Ecto neural progenitor cell (in vitro differentiated cells): ENCODE results near the gene HOXA10.

ENCODE experiments used
- DNase-seq: peaks from one replicate; pipeline ENCODE4 v3.0.0-alpha.2; 2018; ENCODE audit warnings: low spot score

HOXA10 gene

DNA sequence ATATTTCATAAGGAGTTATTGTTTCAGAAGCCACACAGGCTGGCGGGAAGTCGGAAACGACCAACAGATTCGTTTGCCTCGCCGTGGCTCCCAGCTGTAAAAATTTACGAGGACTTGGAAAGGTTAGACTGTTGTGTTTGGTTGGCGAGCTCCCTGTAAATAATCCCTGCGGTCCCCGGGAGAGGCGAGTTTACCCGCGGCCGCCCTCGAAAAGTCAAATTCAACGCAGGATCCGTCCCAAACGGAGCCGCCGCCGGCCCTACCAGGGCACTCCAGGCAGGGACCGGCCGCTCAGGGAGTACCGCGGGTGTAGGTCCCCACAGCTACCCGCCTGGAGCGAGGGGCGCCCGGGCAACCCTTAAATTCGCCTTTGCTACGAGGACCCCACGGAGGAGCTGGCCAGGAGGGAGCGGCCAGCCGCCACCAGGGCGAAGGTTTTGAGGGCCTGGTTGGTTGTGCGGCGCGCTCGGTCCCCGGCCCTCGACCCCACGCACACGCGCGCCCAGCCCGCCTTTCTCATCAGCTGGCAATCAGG, 8.1 kb downstream of the HOXA10 start:
- no peak for DNase-seq

DNA sequence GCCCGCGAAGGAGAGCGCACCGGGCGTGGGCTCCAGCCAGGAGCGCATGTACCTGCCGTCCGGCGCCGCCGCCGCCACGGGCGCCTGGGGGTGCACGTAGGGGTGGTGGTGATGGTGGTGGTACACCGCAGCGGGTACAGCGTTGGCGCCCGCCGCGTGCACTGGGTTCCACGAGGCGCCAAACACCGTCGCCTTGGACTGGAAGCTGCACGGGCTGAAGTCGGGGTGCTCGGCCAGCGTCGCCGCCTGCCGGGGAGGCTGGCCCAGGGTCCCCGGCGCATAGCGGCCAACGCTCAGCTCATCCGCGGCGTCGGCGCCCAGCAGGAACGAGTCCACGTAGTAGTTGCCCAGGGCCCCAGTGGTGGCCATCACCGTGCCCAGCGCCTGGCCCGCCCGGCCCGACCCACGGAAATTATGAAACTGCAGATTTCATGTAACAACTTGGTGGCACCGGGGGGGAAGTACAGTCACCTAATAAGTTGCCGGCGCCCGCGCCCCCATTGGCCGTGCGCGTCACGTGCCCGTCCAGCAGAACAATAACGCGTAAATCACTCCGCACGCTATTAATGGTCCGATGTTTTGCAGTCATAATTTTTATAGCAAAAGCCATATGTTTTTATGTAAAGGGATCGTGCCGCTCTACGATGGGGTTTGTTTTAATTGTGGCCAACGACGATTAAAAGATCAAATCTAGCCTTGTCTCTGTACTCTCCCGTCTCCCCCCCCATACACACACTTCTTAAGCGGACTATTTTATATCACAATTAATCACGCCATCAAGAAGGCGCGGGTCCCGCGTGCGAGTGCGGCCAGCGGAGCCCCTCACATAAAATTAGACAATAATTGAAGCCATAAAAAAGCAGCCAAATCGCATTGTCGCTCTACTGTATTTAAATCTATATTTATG, 8.8 kb downstream of the HOXA10 start, which contains the start of gene HOXA9:
HOXA9 (minus strand) TSS at position 449 of the 907 bp plus-strand sequence; CDS start at position 369, 80 bp downstream.
- DNase-seq: no peak

DNA sequence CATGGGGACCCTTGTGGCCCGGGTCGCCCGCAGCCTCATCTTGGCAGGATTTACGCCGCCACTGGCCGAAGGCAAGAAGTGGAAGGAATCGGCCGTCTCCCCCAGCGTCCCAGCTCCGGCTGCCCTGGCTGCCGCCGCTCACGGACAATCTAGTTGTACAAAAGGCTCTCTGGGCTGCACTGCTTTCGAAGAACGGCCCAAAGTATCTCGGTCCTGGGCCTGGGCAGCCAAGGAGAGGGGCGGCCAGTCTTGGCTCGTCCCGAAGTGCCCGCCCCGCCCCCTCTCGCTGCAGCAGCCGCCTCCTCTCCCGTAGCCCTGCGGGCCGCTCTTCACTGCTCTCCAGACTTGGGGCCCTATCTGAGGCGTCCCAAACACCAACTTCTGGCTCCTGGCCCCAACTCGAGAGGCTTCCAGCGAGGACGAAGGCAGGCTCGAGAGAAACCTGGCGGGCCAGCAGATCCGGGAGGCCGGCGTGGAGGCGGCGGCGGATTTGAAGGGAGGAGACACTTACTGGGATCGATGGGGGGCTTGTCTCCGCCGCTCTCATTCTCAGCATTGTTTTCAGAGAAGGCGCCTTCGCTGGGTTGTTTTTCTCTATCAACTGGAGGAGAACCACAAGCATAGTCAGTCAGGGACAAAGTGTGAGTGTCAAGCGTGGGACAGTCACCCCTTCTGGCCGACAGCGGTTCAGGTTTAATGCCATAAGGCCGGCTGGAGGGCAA, 9.6 kb downstream of the HOXA10 start:
- DNase-seq: peak; percentile 81

DNA sequence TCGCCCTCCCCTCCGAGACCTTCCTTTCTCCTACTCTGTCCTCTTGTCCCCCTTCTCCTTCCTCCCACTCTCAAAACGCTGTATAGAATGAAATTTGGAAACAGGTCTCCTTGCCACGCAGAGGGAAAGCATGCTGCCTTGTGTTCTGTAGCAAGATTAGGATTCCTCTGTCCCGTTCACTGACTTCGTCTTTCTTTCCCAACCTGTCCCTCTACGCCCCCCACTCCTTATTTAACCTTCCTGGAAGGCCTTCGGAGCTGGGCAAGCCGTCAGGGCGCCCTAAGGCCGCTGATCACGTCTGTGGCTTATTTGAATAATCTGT, 10.1 kb downstream of the HOXA10 start:
- no peak for DNase-seq

DNA sequence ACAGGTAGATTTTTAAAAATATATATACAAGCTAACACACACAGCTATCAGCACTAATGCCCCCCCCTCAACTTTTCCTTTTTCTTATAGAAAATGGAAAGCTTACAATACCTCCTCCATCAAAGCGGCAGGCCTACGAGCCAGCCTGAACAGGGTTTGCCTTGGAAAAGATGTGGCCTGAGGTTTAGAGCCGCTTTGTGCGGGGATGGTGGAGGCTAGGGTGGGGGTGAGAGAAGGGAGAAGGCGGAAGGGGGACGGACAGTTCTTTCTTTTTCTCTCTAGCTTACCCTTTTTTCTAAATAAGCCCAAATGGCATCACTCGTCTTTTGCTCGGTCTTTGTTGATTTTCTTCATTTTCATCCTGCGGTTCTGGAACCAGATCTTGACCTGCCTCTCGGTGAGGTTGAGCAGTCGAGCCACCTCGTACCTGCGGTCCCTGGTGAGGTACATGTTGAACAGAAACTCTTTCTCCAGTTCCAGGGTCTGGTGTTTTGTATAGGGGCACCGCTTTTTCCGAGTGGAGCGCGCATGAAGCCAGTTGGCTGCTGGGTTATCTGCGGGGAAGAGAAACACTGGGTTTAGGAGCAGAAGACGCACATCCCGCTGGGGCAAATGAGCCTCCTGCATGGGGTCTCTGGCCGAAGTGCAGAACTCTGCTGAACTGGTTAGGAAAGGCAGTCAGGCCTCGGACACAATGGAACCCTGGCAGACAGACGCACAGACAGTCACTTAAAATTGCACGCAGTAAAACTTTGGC, 10.7 kb downstream of the HOXA10 start:
- no peak for DNase-seq

DNA sequence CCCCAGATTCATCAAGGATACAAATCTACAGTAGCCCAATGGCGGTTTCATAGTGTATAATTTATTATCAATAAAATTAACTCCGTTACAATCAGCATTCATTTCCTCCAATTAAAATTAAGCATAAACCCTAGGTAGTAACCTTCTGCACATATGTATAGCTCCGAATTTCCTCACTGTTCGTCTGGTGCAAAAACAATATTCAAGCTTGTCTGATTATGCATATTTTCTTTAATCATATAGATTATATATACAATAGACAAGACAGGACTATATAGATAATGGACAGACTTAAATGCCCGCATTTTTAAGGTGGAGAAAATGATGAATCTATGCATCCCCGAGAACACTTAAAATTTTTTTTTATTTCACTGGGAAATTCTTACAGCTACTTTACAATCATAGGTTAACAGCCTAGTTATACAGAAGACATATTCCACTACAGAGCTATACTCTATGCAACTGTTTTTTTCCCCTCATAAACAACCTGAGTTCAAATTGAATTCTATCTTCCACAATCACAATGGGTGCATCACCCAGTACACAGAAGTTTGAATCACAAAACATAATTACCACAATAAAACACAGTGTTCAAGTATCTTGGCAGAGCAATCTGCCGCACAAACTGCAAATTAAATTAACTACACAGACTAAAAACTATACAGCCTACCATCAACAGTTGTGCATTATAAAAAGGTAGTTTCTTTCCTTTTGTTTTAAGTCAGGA, 11.4 kb downstream of the HOXA10 start:
- no peak for DNase-seq

DNA sequence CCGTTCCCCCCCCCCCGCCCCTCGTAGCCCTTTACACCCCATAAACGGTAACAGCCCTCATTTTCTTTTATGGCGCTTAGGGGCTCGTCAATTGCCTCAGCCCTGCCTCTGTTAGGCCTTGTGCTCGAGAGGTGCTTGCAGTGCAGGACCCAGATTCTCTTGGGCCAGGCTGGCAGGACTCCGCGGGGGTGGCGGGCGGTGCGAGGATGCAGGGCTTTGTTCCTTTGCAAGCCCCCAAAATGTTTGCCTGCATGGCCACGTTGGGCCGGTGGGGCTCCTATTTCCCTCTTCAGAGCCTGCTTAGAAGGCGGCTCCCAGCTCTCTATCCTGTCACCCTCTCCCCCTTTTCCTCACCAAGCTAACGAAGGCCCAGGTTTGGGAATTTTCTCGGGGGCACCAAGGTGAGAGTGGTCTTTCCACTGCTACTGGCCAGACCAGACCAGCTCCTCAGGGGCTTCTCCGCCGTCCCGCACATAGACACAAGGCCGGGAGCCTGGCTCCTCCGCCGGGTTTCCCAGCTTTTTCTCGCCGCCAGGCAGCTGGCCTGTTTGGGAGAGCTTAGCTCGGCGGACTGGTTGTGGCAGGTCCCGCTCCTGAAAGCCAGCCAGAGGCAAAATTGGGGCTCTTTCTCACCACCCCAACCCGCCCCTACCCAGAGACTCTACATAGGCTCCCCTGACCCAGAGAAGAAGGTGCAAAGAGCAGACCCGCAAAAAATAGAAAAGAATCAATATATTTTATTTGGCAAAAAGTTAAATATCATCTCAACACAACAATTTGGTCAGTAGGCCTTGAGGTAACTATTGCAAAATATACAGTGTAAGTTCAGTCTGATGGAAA, 12.2 kb downstream of the HOXA10 start:
- no peak for DNase-seq

DNA sequence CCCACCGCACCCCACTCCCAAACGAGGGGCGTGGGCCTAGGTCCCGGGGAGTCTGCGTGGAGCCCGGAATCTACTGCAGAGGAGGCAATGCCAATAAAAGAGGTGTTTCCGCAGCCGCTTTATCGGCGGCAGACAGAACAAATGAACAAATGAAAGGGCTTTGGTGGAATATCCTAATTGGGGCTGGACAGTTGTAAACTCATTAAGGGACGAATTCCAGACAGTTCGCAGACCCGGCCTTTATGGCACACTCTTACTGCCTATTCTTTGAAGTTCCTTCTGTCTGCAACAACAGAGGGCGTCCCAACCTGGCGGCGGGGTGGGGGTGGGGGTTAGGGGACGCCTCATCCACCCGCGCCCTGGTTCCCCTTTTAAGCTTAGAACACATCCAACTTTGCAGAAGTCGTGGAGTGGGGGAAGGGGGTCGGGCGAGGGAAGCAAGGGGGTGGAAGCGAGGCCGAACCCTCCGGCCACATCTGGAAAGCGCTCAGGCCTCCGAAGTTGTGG, 12.9 kb downstream of the HOXA10 start:
- no peak for DNase-seq

DNA sequence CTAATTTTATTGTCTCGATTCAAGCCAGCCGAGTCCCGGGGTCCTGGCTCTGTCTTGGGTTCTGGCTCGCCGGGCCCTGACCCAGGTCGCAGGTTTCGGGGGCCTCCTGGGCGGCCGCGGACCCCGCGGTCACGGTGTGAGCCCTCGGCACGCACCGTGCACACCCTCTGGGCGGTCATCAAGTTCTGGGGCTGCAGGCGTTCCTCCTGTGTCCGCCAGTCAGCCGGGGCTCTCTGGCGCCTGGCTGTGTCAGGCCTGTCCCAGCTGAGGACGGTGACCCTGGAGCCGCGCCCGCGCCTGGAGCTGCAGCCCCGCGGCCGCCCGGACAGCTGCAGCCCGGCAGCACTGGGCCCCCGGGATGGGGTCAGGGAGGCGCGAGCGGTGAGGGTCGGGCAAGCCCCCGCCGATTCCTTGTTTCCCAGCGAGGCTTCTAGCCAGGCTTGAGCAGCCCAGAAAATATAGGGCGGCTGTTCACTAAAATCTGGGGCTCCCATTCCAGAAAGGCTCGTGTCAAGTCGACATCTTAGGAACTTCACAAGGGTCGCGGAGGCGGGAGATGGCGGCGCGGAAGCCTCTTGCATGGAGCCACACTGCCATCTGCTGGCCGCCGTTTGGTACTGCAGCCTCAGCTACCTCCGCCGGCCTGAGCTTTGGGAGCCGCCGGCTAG, 13.4 kb downstream of the HOXA10 start:
- peak; percentile 94 for DNase-seq

DNA sequence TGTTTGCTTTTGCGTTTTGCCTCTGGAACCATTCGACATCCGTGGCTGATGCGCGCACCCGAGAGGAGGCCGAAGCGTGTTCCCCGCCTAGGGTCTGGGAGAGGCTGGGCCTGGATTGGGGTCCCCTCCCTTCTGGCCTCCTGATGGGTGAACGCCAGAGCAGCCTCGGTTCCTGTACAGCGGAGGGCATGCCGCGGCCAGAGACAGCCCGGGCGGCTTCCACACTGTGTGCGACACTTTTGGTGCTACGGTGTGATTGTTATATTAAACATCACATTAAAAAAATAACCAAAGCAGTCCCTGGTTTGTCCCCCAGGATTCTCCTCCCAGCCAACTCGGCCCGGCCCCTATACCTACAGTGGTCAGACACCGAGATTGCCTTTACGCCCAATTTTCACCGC, 14.0 kb downstream of the HOXA10 start:
- DNase-seq: no peak

DNA sequence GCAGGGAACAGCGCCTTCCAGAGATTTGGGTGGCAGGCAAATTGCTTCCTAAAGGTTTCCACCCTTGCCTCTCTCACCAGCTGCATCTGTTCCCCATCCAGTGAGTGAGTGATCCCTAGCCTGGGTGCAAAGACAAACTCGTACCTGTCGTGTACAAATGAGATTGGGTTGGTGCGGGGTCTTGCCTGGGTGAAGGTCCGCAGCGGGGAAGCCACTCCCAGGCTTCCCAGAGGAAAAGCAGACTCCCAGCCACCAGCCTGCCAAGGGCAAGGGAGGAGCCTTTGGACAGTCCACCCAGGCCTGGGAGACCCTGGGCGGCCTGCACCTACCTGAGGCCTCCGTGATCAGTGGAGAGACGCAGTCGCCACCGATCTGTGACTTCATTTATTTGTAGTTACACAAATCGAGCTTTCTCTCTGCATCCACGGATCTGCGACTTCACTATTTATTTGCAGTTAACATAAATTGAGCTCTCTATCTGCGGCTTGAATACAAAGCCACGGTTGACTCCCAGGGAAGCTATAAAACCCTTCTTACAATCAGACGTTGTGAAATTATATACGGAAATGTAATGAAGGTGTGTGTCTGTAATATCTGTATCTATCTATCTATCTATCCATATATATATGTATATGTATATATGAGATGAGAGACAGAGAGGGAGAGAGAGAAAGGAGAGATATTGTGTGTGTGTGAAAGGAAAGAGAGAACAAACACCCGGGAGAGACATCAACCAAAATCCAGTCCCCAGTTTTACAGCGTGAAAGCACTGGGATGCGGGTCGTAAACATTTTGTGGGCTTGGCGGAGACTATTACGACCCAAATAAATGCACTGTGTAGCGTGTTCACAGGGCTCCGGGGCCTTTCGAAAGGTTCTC, 14.6 kb downstream of the HOXA10 start:
- no peak for DNase-seq

DNA sequence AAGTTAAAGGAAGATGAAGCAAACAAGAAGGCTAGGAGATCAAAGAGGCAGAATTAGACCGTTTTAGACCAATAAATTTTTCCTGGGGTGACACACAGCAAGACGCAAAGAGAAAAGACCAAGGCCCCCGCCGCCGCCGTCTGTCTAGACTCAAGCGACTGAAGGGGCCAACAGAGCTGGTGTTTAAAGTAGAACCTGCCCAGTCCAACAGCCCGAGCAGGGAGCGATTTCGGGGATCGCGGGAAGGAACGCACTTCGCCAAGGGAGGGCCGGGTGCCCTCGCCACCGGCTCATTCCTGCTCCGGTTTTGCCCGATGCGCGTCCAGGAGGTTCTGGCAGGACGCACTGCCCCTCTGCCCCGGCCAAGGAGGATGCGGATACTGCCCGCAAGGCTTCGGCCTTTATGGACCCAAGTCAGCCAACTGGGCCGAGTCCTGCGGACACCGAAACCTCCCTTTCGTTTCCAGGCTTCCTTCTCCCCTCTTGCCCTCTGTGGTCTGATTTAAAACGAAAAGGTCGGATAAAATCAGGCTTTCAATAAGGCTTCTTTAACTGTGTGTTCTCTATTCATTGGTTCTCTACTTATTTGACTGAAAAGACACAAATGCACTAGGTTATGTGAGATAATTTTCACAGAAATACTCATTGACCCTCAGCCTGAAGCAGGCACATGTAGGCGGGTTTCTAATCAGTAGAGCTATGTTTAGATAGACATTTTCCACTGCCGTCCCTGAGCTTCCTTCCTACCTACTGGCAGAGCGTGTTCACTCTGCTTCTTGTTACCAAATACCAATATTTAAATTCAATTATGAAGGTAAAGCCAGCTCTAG, 15.5 kb downstream of the HOXA10 start:
- DNase-seq: no peak

DNA sequence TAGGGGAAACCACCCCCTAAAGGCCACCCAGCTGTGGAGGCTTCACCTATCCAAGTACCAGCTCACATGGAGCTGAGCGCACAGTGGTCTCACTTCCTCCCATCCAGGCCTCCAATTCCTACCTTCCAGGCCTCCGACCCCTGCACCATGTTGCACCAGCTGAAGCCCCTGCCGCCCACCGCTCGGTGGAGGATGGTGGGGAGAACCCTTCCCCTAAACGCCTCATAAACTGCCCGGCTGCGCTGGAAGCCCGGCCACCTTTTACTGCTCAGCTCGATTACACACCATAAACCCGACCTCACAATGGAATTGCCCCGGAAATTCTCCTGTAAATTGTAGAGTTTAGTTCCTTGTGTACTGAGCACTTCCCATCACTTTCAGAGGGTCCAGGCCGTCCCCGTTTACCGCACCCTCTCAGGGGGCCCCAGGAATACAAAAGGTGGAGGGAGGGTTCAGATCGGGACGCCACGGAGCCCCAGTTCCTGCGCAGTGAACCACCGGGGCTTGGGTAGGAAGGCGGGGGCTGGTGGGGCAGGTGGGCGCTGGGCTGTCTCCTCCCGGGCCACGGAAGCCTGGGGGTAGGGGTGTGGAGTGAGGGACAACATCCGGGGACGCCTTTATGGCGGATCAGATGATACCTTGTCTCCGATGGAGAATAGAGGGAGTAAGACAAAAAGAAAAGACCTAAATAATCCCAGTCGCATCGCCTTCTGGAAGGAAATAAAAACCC, 16.3 kb downstream of the HOXA10 start:
- DNase-seq: no peak

DNA sequence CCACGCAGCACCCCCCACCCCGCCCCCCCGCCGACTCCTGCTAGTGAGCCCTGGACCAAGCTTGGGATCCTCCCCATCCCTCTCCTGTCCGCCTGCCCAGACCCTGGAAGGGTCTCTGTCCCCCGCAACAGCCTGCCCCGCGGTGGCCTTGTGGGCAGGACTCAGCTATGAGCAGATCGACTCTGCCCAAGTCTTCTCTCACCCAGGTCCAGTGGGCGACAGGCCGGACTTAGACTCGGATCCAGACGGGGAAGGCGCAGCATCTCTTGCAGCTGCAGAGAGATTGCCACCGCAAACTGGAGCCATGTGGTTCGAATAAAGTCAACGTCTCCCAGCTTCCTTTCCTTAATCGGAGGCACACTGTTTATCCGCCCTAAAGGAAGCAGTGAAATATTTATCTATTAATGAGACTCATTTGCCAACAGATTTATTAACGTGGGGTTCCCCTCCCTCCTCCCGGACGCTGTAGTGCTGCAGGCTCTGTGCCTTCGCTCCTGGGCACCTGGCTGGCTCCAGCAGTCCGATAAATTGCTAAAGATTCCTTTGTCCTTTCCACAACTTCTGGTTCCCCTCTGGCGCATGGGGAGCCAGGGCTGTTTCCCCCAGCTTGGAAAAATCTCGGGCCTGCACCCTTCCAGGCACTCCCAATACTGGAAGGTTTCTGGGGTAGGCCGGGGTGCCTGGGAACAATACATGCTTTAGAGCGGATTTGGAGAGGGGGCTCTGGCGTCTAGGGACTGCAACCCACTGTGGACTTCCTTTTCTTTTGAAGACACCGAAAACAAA, 17.0 kb downstream of the HOXA10 start:
- DNase-seq: peak; percentile 52

DNA sequence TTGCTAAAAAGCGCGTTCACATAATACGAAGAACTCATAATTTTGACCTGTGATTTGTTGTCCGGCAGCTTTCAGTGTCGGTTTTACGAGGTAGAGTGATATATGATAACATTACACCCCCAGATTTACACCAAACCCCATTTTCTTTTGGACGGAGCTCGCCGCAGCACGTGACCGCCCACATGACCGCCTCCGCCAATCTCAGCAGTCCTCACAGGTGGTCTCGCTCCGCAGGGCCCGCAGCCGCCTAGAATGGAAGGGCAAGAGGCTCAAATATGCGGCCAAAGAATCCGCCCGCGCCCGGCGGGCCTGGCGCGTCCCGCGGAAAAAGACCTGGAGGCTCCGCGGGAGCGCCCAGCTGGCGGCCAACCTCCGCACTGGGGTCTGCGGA, 17.6 kb downstream of the HOXA10 start, which contains the start of gene HOXA7:
HOXA7 (minus strand) TSS at position 168 of the 391 bp plus-strand sequence; CDS start at position 38, 130 bp downstream.
- peak; percentile 72 for DNase-seq

DNA sequence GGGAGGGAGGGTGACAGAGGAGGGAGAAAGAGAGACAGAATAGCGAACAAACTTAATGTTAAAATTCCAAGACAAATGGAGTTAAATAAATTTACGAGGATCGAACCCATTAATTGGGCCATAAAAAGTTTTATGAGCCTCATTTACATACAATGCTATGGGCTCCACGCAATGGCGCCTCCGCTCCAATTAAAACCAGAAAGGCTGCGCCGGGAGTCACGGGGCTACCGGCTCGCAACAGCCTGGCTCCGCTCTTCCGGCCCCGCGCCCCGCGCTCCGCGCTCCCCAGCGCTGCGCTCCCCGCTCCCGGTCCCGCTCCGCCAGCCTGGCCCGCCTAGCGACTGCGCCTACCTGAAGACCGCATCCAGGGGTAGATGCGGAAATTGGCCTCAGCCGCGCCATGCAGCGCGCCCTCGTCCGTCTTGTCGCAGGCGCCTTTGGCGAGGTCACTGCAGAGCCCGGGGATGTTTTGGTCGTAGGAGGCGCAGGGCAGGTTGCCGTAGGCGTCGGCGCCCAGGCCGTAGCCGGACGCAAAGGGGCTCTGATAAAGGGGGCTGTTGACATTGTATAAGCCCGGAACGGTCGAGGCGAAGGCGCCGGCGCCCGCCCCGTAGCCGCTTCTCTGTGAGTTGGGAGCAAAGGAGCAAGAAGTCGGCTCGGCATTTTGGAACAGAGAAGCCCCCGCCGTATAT, 18.2 kb downstream of the HOXA10 start:
- DNase-seq: peak; percentile 54
